Fibroblast of skin of left quadriceps (primary cell): Measurements from ENCODE around the gene SPRING1.

Experiments
- DNase-seq, 2 experiments: peaks; one replicate each; pipeline ENCODE4 v3.0.0-alpha.2; 2013; ENCODE audit warnings: low read depth in 2 of 2

Gene SPRING1

DNA sequence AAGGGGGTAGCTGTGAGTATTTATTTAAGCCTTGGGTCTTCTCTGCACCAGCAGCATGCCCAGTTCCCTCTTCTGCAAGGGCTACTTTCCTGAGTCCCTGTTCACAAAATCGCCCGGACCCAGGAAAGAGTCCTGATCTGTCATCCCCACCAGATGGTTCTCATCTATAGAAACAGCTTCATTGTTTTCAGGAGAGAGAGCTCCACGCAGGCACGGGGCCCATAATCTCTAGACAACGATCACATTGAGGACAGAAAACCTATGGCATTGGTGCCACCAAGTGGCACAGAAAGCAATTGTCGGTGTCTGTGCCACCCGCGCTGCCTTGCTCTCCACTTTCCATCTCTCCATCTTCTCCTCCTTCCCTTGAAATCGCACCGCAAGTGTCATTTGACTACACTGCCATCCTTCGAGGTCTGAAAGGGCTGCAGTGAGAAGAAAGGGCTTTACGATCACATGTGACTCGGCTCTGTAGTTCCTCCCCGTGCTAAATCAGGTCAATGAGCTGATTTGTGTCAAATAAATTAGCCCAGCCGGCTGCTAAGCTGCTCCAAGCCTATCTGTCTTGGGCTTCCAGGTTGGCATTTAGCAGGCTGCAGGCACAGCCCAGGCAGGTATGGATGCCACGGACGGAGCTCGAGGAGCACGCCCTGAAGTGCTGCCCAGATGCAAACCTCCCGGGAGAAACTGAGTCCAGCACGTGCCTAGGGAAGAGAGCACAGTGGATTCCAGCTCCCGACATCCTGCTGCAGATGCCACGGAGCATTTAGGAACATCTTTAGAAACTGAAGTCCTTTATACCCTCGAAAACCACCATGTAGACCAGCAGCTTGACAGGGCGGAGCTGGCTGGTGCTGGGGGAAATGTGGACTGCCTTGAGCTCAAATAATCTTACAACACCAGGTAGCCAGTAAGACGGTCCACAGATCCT is 28.8 kb downstream of the SPRING1 start:
- DNase-seq: peak; percentile 53 to 54

DNA sequence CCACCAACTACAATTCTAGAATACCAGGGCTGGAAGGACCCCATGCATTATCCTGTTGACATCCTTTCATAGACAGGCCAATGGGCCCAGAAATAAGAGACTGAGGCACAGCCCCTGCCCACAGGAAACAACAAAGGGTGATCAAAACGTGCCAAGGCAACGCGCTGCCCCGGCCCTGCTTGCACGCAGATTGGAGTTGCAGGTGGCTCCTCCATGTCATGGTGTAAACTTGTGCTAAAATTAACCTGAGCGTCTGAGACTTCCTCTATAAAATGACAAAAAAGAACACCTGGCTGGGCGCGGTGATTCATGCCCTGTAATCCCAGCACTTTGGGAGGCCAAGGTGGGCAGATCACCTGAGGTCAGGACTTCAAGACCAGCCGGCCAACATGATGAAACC is 30.1 kb downstream of the SPRING1 start:
- no peak for DNase-seq

DNA sequence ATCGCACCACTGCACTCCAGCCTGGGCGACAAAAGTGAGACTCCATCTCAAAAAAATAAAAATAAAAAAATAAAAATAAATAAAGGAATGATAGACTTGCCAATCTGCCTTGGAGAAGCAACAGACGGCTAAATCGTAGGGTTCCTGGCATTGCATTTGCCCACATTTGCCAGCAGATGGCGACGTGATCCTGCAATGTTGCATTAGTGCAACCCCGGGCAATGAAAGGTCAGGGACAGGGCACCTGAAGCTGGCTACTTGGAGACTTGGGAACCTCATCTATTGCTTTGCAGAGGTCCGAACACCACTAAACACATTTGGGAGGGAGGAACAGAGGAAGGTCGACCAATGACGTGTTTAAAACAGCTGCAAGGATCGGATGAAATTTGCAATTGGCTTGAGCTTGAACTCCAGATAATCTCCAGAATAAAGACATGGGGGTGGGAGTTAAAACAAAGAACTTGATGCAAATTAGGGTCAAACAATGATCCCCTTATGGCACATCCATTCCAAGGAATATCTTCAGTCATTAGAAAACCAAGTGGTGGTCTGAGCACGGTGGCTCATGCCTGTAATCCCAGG is 34.6 kb downstream of the SPRING1 start:
- peak; percentile 7 to 15 for DNase-seq

DNA sequence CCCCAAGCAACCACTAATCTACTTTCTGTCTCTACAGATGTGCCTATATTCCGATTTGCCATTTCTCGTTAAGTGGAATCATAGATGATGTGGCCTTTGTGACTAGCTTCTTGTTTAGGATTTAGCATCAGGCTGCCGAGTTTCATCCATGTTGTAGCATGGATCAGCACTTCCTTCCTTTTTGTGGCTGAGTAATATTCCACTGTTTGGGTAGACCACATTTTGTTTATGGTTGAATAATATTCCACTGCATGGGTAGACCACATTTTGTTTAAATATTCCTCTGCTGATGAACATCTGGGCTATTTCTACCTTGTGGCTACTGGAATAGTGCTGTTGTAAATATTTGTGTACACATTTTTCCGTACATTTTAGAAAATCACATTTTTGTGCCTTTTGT is 36.4 kb downstream of the SPRING1 start:
- no peak for DNase-seq

DNA sequence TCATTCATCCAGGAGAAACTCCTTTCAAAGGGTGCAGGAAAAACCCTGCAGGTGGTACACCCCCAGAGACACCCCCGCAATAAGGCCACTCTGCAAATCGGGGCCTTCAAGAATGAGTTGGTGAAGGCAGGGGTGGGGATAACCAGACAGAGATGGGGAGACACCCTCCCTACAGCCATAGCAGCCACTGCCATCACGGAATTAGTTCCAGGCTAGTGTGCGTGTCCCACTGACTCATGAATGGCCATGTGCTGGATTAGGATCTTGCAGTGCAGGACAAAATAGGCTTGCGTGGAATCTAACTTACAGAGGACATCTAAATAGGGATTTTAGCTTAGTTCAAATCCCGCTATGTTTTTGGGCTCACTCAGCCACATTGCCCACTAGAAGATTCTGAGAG is 37.8 kb downstream of the SPRING1 start:
- no peak for DNase-seq

DNA sequence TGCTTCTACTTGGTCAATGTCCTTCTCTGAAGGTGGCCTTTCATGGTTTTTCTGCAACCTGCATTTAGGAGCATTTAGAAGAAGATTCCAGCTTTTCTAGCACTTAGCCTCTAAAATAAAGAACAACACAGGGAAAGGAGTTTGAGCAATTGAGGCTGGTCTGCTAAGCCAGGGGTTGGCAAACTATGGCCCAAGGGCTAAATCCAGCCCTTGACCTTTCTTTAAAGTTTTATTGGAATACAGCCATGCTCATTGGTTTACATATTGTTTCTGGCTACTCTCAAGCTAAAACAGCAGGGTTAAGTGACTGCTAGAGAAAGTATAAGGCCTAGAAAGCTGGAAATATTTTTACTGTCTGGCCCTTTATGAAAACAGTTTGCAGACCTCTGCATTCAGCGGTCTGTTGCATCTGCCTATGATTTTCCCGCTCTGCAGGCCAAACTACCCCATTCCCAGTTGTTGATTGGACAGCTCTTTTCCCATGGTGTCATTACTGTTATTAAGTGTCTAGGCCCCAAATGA is 39.3 kb downstream of the SPRING1 start:
- DNase-seq: no peak

DNA sequence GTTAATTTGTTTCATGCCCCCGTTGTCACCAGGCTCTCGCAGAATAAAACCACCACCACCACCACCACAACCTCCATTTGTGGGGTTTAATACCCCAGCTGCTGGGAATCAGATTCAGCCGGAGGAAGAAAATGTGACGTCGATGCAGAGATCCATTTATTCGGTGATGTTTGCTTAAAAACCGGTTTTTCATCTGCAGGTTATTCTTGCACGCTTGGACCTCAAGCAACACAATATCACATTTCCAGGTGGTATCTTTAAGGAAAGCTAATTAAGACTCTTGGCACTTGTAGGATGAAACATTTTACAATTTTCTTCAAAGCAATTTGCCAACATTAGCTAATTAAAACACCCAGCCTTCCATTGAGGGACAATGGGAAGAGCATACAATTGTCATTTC is 39.8 kb downstream of the SPRING1 start:
- no peak for DNase-seq

DNA sequence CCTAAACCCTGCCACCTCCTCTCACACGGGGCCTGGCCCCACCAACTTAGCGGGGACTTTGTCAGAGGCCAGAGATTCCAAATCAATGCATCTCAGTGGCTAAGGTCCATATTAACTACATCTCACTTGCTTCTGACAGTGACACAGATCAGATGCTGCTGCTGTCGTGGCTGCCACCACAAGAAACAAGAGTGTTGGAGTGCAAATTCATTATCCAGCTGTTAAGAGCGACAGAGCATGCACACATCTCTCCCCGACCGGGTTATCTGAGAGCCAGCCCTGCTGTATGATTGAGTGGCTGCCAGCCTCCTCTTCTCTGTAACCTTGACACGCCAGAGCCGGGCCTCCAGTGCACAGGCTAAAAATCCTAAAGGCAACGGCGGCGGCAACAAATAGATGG is 40.2 kb downstream of the SPRING1 start:
- DNase-seq: no peak

DNA sequence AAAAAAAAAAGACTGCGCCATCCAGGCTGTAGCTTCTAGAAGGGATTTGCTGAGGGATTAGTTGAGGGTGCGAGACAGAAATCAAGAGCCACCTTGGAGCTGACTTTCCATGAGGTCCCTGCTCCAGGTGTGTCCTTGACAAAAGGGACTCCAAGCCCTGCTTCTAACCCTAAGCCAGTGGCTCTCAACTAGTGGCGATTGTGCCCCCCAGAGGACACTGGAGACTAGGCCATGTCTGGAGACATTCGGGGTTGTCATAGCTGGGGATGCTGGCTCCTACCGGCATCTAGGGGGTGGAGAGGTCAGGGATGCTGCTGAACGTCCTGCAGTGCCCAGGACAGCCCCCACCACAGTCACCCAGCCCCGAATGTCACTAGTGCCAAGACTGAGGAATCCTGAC is 40.6 kb downstream of the SPRING1 start:
- no peak for DNase-seq

DNA sequence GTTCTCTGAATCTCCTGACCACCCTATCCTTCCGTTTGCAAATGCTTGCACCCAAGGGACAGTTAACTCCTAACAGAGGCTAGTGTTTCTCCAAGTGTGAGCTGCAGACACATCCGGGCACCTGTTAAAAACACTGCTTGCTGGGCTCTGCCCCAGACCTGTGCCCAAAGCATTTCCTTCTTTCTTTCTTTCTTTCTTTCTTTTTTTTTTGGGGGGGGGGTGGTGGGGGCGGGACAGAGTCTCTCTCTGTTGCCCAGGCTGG is 42.5 kb downstream of the SPRING1 start:
- DNase-seq: no peak

DNA sequence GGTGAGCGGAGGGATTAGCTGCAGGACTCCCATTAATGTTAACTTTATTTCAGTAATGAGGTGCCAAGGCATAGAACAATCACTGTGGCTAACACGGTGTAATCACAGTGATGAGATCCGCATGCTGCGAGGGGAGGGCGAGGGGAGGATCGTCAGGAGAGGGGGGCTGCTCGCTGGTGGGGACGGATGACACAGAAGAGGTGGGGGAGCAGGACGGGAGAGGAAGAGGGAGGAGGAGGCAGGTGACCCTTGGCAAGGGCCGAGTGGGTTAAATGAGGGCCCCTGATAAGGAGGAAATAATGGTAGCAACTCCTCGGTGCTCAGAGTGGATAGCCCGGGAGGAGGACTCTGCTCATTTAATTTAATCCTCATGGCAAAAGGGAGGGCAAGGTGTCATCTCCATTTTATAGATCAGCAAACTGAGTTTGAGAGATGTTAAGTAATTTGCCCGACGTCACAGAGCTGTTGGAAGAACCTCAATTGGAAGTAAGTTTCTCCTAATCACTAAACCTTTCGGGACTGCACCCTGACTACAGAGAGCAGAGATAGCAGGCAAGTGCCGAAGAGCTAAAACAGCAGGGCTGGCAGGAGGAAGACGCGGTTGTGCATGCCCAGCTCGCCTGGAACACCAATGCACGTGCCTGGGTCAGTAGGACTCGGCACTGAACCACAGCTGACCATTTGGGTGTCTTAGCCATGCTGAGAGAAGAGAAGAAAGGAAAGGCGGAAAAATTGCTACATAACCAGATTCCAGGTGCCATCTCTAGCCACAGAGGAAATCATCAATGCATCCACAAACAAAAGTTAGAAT is 43.0 kb downstream of the SPRING1 start:
- no peak for DNase-seq

DNA sequence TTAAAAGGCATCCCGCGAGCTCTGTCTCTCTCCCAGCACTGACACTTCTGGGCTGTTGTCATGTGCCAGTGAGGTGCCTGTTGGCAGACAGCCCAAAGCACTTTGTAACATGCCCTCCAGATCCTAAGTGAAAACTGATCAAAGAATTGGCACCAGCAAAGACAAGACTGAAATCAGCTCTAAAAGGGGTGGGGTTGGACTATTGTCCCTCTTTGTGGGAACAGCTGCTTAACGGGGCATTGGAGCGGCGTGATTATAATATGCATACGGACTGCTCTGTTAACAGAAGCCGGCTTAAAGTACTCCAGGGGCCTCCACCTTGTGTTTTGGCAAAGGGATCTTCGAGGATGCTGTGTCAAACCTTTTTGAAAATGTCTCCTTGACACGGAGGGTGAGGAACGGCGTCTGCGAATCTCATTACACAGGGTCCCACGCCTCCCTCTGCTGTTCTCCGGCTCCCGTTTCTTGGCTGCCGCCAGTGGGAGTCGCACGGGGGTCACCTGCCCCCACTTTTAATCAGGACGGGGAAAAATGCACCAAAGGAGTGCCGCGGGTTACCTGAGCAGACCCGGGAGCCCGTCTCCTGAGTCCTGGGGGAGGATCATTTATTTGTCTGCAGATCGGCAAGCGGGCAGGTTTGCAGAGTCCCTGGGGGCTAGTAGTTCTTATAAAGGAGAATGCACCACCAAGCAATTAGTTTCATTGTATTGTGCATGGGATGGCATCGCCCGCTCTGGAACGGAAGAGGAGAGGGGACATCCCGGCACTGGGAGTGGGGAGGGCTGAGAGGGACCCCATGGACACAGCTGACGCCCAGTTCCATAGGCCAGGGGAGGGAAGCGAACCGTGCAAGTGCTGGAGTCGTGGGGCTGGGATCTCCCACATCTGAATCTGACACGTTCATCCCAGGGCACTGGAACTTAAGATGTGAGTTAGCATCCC is 44.3 kb downstream of the SPRING1 start:
- DNase-seq: no peak

DNA sequence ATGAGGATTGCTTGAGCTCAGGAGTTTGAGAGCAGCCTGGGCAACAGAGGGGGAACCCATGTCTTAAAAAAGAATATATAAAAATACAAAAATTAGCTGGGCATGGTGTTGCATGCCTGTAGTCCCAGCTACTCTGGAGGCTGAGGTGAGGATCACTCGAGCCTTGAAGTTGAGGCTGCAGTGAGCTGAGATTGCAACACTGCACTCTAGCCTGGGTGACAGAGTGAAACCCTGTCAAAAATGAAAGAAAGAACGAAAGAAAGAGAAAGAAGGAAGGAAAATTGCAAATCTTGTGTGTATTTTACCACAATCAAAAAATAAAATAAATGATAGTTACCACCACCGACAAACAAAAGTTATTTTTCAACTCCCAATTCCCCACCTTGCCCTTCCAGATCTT is 45.3 kb downstream of the SPRING1 start:
- DNase-seq: no peak

DNA sequence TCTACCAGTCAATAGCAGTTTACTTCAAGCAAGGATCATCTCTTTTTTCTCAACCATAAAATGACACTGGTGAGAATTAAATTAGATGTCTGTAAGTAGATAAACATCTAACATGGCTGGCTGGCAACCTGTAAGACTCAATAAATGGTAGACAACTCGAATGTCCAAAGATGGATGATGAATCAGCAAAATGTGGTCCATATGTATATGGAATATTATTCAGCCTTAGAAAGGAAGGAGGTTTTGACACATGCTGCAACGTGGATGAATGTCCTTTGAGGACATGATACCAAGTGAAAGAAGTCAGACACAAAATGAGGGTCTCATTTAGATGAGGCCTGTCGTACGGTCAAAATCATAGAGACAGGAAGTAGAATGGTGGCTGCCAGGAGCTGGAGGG is 46.2 kb downstream of the SPRING1 start:
- no peak for DNase-seq

DNA sequence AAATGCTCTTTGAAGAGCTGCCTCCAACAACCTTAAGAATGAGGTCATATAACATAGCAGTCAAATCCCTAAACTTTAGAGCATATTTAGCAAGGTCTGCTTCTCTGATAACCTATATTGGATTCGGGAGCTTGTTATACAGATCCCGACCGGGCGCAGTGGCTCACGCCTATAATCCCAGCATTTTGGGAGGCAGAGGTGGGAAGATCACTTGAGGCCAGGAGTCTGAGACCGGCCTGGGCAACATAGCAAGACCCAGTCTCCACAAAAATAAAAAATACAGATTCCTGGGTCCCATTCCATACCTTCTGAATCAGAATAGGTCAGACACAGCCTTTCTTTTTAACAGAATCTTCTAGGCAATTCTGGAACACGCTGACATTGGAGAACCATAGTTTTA is 46.7 kb downstream of the SPRING1 start:
- no peak for DNase-seq

DNA sequence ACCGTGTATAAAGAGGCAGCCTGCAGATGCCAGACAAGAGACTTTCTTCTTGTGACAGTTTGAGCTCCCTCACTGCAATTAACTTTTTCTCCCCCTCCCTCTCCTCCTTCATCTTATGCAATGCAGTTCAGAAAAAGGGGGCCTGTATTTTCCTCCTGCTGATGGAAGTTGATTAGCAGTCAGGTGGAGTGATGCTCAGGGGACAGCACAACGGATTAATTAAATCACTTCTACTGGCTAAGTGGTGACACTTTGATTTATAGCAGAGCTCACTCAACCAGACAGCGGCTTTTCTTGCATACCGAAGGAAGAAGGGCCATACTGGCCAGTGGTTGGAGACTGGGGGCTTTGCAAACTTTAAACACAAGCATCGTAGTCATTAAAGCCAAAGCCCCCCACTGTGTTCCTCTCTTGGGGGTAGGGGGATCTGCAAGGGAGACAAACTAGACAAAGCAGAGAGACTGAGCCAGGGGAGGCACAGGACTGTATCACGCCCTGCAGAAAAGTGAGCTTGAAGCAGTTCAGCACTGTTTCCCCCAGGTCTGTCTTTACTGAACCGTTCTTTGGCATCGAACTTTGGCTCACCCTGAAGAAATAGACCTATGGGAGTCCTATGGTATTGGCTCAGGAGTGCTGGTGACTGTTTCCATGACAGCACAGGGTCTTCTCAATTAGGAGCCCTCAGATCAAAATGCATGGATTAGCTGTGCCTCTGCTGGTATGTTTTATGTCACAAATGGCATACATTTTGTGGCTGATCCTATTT is 47.7 kb downstream of the SPRING1 start:
- no peak for DNase-seq

DNA sequence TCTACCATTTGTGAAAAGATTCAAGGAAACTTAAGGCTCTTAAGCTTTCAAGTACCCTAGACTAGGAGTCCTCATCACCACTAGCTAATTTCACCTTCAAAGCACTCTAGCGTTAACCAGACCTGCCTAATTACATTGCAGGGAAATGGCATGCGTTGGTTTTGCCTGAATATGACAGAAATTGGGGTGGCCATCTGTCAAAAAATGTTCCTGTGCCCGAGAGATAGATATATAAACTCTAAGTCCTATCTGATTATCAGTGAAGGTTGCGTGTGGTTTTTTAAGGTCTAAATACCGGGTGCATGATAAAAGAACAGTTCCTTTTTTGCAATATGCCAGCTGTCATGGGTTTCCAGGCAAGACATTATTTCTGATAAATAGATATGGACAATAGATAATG is 48.3 kb downstream of the SPRING1 start:
- DNase-seq: no peak
